GM12873 (cell line): ENCODE results near the gene DOC2A.

Experiments
- TF ChIP-seq, protein P1 (sequence below): IDR thresholded peaks from 2 replicates; pipeline ENCODE4 v1.5.1; 2012; ENCODE audit warnings: low read depth, mild to moderate bottlenecking, moderate library complexity, low read length, control low read depth; ENCODE audit not compliant: insufficient read depth; ENCODE audit errors: missing control alignments

The DOC2A gene

DNA sequence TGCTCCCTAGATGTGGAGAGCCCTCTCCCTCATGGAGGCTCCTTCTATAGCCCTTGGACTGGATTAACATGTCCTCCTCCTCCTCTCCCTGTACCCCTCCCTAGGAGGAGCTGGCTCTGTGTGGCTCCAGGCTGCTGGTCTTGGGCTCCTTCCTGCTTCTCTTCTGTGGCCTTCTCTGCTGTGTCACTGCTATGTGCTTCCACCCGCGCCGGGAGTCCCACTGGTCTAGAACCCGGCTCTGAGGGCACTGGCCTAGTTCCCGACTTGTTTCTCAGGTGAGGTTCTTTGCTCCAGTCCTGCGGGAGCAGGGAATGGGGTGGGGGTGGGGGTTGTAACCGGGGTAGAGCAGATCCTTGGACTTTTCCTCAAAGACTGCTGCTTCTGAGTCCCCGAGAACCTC lies 39.5 kb downstream of the DOC2A start:
- TF ChIP-seq, protein P1, sequence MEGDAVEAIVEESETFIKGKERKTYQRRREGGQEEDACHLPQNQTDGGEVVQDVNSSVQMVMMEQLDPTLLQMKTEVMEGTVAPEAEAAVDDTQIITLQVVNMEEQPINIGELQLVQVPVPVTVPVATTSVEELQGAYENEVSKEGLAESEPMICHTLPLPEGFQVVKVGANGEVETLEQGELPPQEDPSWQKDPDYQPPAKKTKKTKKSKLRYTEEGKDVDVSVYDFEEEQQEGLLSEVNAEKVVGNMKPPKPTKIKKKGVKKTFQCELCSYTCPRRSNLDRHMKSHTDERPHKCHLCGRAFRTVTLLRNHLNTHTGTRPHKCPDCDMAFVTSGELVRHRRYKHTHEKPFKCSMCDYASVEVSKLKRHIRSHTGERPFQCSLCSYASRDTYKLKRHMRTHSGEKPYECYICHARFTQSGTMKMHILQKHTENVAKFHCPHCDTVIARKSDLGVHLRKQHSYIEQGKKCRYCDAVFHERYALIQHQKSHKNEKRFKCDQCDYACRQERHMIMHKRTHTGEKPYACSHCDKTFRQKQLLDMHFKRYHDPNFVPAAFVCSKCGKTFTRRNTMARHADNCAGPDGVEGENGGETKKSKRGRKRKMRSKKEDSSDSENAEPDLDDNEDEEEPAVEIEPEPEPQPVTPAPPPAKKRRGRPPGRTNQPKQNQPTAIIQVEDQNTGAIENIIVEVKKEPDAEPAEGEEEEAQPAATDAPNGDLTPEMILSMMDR, result no peak

- TF ChIP-seq, protein P1, result no peak
Measured at GRCh38 chr16:29968205-29968604, 42.6 kb downstream of the DOC2A start.

DNA sequence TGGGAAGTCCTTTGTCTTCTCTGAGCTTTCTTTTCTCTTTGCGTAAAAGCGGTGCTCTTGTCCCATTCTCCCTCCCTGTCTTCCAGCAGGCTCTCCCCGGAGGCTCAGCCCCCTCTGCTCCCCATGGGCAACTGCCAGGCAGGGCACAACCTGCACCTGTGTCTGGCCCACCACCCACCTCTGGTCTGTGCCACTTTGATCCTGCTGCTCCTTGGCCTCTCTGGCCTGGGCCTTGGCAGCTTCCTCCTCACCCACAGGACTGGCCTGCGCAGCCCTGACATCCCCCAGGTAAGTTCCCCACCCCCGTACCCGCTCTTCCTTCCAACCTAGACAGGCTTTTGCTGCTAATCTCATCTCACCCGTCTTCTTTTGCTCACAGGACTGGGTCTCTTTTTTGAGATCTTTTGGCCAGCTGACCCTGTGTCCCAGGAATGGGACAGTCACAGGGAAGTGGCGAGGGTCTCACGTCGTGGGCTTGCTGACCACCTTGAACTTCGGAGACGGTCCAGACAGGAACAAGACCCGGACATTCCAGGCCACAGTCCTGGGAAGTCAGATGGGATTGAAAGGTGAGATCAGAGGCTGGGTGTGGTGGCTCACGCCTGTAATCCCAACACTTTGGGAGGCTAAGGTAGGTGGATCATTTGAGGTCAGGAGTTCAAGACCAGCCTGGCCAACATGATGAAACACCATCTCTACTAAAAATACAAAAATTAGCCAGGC lies 47.6 kb downstream of the DOC2A start:
- TF ChIP-seq, protein P1, result no peak

- TF ChIP-seq, protein P1, result no peak
Measured at GRCh38 chr16:29962344-29962994, 48.4 kb downstream of the DOC2A start.

DNA sequence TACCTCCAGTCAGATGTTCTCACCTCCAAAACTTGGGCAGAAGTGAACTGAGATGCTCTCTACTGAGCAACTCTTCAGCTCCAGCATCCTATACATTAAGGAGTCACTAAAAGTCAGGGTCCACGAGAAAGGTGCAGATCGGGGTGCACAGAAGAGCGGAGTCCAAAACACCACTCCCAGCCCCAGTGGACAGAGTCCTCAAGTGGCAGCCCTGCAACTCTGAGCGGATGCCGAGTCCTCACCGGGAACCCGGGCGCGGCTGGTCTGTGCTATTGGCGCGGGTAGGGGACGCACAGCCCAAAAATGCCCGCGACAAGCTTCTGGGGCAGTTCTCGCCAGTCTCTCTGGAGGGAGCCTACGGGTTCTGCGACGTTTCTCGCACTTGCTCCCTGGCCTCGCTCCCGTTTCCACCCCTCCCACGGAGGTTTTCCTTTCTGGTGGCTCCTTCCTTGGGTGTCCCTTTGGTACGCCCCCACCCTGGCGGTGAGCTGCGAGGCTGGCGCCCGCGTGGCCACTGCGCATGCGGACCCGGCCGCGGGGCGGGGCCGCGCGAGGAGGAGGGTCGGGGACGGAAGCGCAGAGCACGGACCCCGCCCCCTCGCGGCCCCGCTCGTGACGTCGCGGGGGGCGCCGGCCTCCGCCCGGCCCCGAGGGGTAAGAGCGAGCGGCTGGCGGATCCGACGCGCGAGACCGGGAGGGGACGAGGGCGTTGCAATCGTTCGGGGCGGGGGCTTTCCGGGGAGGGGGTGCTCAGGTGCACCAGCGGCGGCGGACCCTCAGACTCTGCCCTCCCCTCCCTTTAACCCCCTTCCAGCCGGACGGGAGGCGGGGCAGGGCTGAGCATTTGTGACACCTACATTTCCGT lies 49.1 kb downstream of the DOC2A start, which contains the start of gene TMEM219:
Gene TMEM219 (plus strand): TSS at position 601 of the 865 bp plus-strand sequence. CDS start 1,065 bp downstream, outside the sequence.
- TF ChIP-seq, protein P1, result peak; percentile 46

GRCh38 chr16:29961127-29961478 lies 49.7 kb downstream of the DOC2A start:
- TF ChIP-seq, protein P1, result no peak

- TF ChIP-seq, protein P1, result no peak
Measured at GRCh38 chr16:29959293-29959692, 51.5 kb downstream of the DOC2A start.
